GM21723 (cell line): ENCODE measurements around the gene ADM2.
"Not testable (repeated sequence)": the region's sequence is repeated elsewhere in the genome, so short reads cannot be mapped to it uniquely, and the experiment has no call there.

ENCODE experiments used
- ATAC-seq: cut with Tn5 transposase; IDR thresholded peaks from one replicate; pipeline ENCODE4 v1.9.1; 2021; ENCODE audit warnings: mild to moderate bottlenecking, moderate library complexity; ENCODE audit not compliant: unreplicated experiment

Gene ADM2

DNA sequence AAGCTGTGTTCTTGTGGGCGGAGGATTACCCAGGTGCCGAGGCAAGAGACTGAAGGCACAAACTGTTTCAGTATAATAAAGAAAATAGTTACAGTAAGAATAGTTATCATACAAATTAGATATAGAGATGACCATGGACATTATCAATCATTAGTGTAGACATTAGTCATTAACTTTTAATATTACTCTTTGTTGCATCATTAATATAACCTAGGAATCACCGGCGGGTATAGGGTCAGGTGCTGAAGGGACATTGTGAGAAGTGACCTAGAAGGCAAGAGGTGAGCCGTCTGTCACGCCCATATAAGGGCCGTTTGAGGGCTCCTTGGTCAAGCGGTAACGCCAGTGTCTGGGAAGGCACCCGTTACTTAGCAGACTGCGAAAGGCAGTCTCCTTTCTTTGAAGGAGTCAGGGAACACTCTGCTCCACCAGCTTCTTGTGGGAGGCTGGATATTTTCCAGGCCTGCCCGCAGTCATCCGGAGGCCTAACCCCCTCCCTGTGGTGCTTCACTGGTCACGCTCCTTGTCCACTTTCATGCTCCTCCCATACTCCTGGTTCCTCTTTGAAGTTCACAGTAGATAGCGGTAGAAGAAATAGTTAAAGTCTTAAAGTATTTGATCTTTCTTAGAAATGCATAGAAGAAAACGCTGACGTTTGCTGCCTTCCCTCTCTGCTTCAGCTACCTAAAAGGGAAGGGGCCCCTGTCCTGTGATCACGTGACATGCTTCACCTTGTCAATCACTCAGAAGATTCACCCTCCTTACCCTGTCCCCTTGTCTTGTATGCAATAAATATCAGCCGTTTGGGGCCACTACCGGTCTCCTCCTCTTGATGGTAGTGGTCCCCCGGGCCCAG lies 52.7 kb downstream of the ADM2 start:
- ATAC-seq = not testable (repeated sequence)

DNA sequence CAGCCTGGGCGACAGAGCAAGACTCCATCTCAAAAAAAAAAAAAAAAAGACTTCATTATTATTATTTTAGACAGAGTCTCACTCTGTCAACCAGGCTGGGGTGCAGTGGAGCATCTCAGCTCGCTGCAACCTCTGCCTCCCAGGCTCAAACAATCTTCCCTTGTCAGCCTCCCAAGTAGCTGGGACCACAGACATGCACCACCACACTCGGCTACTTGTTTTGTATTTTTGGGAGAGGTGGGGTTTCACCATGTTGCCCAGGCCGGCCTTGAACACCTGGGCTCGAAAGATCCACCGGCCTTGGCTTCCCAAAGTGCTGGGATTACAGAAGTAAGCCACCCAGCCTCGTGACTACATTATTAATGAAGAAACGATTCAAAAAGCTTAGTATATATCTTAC lies 53.8 kb downstream of the ADM2 start:
- ATAC-seq = no peak
